ENCODE data around the gene ATG4C.

ATG4C gene

GRCh38 chr1:62906428-62906886 lies 122.5 kb downstream of the ATG4C start:
- no peak for ATAC-seq

- no peak for ATAC-seq
These were observed 124.3 kb downstream of the ATG4C start for GRCh38 chr1:62908168-62908695.

DNA sequence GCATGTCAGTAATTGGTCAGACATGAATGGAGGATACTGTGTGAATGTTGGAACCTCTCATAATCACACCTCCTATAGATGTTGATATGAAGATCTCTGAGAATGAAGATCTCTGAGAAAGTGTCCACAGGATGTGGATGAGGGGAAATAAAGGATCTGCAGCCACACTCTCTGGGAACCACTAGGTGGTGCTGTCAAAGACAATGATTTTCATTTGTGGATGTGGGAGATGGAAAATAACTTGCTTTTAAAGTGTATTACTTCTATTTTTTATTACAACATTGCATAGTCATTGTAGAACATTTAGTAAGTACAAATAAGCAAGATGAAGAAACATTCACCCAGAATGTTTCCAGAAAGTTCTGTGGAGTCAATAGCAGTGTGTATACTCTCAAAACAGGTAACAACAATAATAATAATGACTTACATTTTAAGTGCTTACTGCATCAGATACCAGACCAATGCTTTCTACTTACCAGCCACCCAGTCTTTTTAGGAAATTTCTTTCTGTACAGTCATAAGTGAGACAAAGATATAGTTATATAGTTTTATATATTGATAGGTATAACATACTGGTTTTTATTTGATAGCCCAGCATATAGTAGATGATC lies 128.2 kb downstream of the ATG4C start:
- ATAC-seq = no peak
